H9 (cell line): ENCODE results near the gene ABCA13. TPM values are rescaled to one million over a fixed set of nuclear protein-coding genes. Genes with fewer than 3 reads are reported as not detected.

ENCODE experiments used
- DNase-seq: peaks from one replicate; pipeline ENCODE4 v3.0.0-alpha.2; 2017
- H2AFZ ChIP-seq: one replicate; pipeline ENCODE4 v1.6.1; 2013; ENCODE audit warnings: mild to moderate bottlenecking, low read length, control low read depth, moderate library complexity
- H2AK5ac ChIP-seq: 2 replicates; pipeline ENCODE4 v1.6.1; 2013; ENCODE audit warnings: low read length, control low read depth, mixed read lengths; ENCODE audit not compliant: insufficient read length
- H2BK120ac ChIP-seq: one replicate; pipeline ENCODE4 v1.6.1; 2013; ENCODE audit warnings: low read depth, mild to moderate bottlenecking, low read length, control low read depth, inconsistent platforms; ENCODE audit not compliant: poor library complexity, severe bottlenecking
- H2BK12ac ChIP-seq: 2 replicates; pipeline ENCODE4 v1.6.1; 2013; ENCODE audit warnings: low read length, control low read depth, mixed read lengths, low read depth; ENCODE audit not compliant: insufficient read length
- H2BK15ac ChIP-seq: 2 replicates; pipeline ENCODE4 v1.6.1; 2013; ENCODE audit warnings: low read depth, low read length, control low read depth
- H2BK20ac ChIP-seq: one replicate; pipeline ENCODE4 v1.6.1; 2013; ENCODE audit warnings: low read depth, mild to moderate bottlenecking, low read length, control low read depth, inconsistent platforms; ENCODE audit not compliant: poor library complexity, severe bottlenecking
- H2BK5ac ChIP-seq: 2 replicates; pipeline ENCODE4 v1.6.1; 2013; ENCODE audit warnings: low read length, control low read depth, mixed read lengths; ENCODE audit not compliant: insufficient read length
- H3K14ac ChIP-seq: 2 replicates; pipeline ENCODE4 v1.6.1; 2013; ENCODE audit warnings: low read length, control low read depth; ENCODE audit not compliant: insufficient read depth
- H3K18ac ChIP-seq: 2 replicates; pipeline ENCODE4 v1.6.1; 2013; ENCODE audit warnings: low read depth, mild to moderate bottlenecking, mixed read lengths, low read length, control low read depth; ENCODE audit not compliant: insufficient read length
- H3K23ac ChIP-seq: 2 replicates; pipeline ENCODE4 v1.6.1; 2013; ENCODE audit warnings: low read length, control low read depth, mixed read lengths, low read depth; ENCODE audit not compliant: insufficient read length
- H3K23me2 ChIP-seq: 2 replicates; pipeline ENCODE4 v1.6.1; 2013; ENCODE audit warnings: low read depth, mild to moderate bottlenecking, mixed read lengths, low read length, control low read depth; ENCODE audit not compliant: insufficient read length, poor library complexity, severe bottlenecking
- H3K27ac ChIP-seq: 2 replicates; pipeline ENCODE4 v1.5.1; 2013; ENCODE audit warnings: low read length, control low read depth, mixed read lengths, low read depth; ENCODE audit not compliant: insufficient read length
- H3K27me3 ChIP-seq: 2 replicates; pipeline ENCODE4 v1.6.1; 2013; ENCODE audit warnings: low read length, control low read depth, inconsistent platforms; ENCODE audit not compliant: insufficient read depth
- H3K4ac ChIP-seq: 2 replicates; pipeline ENCODE4 v1.6.1; 2013; ENCODE audit warnings: low read depth, mild to moderate bottlenecking, control low read depth, inconsistent platforms, low read length, moderate library complexity
- H3K4me1 ChIP-seq: 2 replicates; pipeline ENCODE4 v1.6.1; 2013; ENCODE audit warnings: low read length, control low read depth, inconsistent platforms; ENCODE audit not compliant: insufficient read depth
- H3K4me2 ChIP-seq: 2 replicates; pipeline ENCODE4 v1.6.1; 2013; ENCODE audit warnings: low read length, control low read depth, mixed read lengths; ENCODE audit not compliant: insufficient read length, insufficient read depth
- H3K56ac ChIP-seq: 2 replicates; pipeline ENCODE4 v1.6.1; 2013; ENCODE audit warnings: low read depth, mild to moderate bottlenecking, mixed read lengths, low read length, control low read depth; ENCODE audit not compliant: insufficient read length
- H3K79me1 ChIP-seq: 2 replicates; pipeline ENCODE4 v1.6.1; 2013; ENCODE audit warnings: low read depth, mild to moderate bottlenecking, moderate library complexity, low read length, control low read depth, inconsistent platforms; ENCODE audit not compliant: insufficient read depth, poor library complexity, severe bottlenecking
- H3K79me2 ChIP-seq: 2 replicates; pipeline ENCODE4 v1.6.1; 2013; ENCODE audit warnings: low read length, control low read depth, inconsistent platforms; ENCODE audit not compliant: insufficient read depth
- H3K9ac ChIP-seq: 2 replicates; pipeline ENCODE4 v1.6.1; 2013; ENCODE audit warnings: low read length, control low read depth, mixed read lengths; ENCODE audit not compliant: insufficient read length; ENCODE audit errors: extremely low read depth
- H3K9me3 ChIP-seq: one replicate; pipeline ENCODE4 v1.6.1; 2013; ENCODE audit warnings: low read depth, low read length, inconsistent platforms; ENCODE audit not compliant: control insufficient read depth
- H3T11ph ChIP-seq: one replicate; pipeline ENCODE4 v1.6.1; 2013; ENCODE audit warnings: mild to moderate bottlenecking, low read length, control low read depth, inconsistent platforms
- H4K20me1 ChIP-seq: one replicate; pipeline ENCODE4 v1.6.1; 2013; ENCODE audit not compliant: control insufficient read depth, insufficient read length, insufficient read depth
- H4K5ac ChIP-seq: 2 replicates; pipeline ENCODE4 v1.6.1; 2013; ENCODE audit warnings: low read depth, mild to moderate bottlenecking, mixed read lengths, low read length, control low read depth; ENCODE audit not compliant: insufficient read length
- H4K8ac ChIP-seq: replicated peaks from 2 replicates; pipeline ENCODE4 v1.6.1; 2013; ENCODE audit warnings: low read length, control low read depth, mixed read lengths, low read depth; ENCODE audit not compliant: insufficient read length
- H4K91ac ChIP-seq: 2 replicates; pipeline ENCODE4 v1.6.1; 2013; ENCODE audit warnings: low read depth, mild to moderate bottlenecking, moderate library complexity, mixed read lengths, low read length, control low read depth; ENCODE audit not compliant: insufficient read length
- H3K27ac Mint-ChIP-seq, 3 experiments: 2 replicates in 2 of 3; 3 replicates in 1 of 3; pipeline ENCODE4 v1.8.0; 2020 to 2021; ENCODE audit warnings: mixed read lengths in 3 of 3, mild to moderate bottlenecking in 1 of 3, moderate library complexity in 1 of 3
- H3K27me3 Mint-ChIP-seq: 2 replicates; pipeline ENCODE4 v1.8.0; 2021; ENCODE audit warnings: low read depth, mild to moderate bottlenecking, moderate library complexity, mixed read lengths
- H3K36me3 Mint-ChIP-seq, 3 experiments: 2 replicates in 2 of 3; 3 replicates in 1 of 3; pipeline ENCODE4 v1.8.0; 2020 to 2021; ENCODE audit warnings: low read depth in 3 of 3, mixed read lengths in 3 of 3; ENCODE audit not compliant: insufficient read depth in 1 of 3
- H3K4me1 Mint-ChIP-seq, 2 experiments: 2 replicates each; pipeline ENCODE4 v1.8.0; 2020; ENCODE audit warnings: mixed read lengths in 2 of 2
- H3K4me3 Mint-ChIP-seq, 2 experiments: 2 replicates in 1 of 2; 3 replicates in 1 of 2; pipeline ENCODE4 v1.8.0; 2020 to 2021; ENCODE audit warnings: mild to moderate bottlenecking in 2 of 2, mixed read lengths in 2 of 2, moderate library complexity in 1 of 2
- H3K9me3 Mint-ChIP-seq, 2 experiments: 2 replicates in 1 of 2; 3 replicates in 1 of 2; pipeline ENCODE4 v1.8.0; 2020; ENCODE audit warnings: mild to moderate bottlenecking in 2 of 2, mixed read lengths in 2 of 2, moderate library complexity in 1 of 2
- WGBS: extraction: QIAGEN DNeasy Blood & Tissue Kit; methylation state at CpG from one replicate; pipeline ENCODE4 v1.1.7; 2013; ENCODE audit warnings: missing lambda C conversion rate, low lambda C conversion rate, mixed read lengths; ENCODE audit not compliant: insufficient read length; ENCODE audit errors: extremely low coverage; 5-methylcytosine and 5-hydroxymethylcytosine counted together
- total RNA-seq: library from RNA; stranded (reverse); gene quantifications from 2 replicates; pipeline ENCODE4 v1.2.1, GENCODE V29; 2021
- TF ChIP-seq, protein P1 (sequence below): fragments of 200-600 bp; sonication (generic); conservative IDR thresholded peaks from 3 replicates; pipeline ENCODE4 v1.8.0; 2021; ENCODE audit warnings: antibody characterized with exemption, mild to moderate bottlenecking

The ABCA13 gene
- total RNA-seq, 1 experiment from 2014 or later: 0.11 TPM

DNA sequence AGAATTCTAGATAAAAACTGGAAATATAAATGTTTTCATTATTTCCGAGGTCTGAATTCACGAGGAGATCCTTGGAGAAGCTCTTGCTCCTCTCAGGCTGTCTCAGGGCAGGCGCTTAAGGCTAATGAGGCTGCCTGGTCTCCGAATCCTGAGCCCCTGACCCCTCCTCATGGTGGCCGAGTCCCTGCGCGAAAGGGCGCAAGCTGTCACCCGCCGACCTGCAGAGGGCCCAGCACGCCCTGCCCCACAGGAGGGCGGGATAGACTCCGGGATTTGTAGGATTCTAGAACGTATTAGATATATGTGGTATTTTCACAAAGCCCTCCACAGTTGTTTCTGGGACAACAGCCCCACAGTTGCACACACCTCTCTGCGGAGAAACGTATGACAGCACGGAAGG, 284.1 kb downstream of the ABCA13 start:
- no peak overlapping the region for H4K5ac ChIP-seq
- H3K9ac ChIP-seq: no peak overlapping the region
- H2BK20ac ChIP-seq: no peak overlapping the region
- no peak overlapping the region for H3K18ac ChIP-seq
- TF ChIP-seq, protein P1, sequence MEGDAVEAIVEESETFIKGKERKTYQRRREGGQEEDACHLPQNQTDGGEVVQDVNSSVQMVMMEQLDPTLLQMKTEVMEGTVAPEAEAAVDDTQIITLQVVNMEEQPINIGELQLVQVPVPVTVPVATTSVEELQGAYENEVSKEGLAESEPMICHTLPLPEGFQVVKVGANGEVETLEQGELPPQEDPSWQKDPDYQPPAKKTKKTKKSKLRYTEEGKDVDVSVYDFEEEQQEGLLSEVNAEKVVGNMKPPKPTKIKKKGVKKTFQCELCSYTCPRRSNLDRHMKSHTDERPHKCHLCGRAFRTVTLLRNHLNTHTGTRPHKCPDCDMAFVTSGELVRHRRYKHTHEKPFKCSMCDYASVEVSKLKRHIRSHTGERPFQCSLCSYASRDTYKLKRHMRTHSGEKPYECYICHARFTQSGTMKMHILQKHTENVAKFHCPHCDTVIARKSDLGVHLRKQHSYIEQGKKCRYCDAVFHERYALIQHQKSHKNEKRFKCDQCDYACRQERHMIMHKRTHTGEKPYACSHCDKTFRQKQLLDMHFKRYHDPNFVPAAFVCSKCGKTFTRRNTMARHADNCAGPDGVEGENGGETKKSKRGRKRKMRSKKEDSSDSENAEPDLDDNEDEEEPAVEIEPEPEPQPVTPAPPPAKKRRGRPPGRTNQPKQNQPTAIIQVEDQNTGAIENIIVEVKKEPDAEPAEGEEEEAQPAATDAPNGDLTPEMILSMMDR: no peak
- no peak overlapping the region for H3K4ac ChIP-seq
- WGBS: no CpG with 5 or more reads among the region's 17 CpGs
- Mint-ChIP-seq H3K27ac (no peak overlapping the region), H3K36me3 (no peaks in the 10 kb centered on the region), H3K9me3 (no peaks in the 10 kb centered on the region), H3K4me1 (no peaks in the 10 kb centered on the region), H3K4me3 (no peak overlapping the region), H3K27me3 (no peaks in the 10 kb centered on the region)
- H2BK12ac ChIP-seq: no peak overlapping the region
- no peak overlapping the region for H2AFZ ChIP-seq
- H3K4me1 ChIP-seq: no peaks in the 10 kb centered on the region
- no peak overlapping the region for H4K8ac ChIP-seq
- no peak overlapping the region for H3T11ph ChIP-seq
- H3K23me2 ChIP-seq: no peaks in the 10 kb centered on the region
- no peak overlapping the region for H2AK5ac ChIP-seq
- no peaks in the 10 kb centered on the region for H3K27me3 ChIP-seq
- no peak for DNase-seq
- H3K14ac ChIP-seq: no peak overlapping the region
- H3K4me2 ChIP-seq: no peak overlapping the region
- H2BK120ac ChIP-seq: no peak overlapping the region
- no peak overlapping the region for H3K56ac ChIP-seq
- H3K79me2 ChIP-seq: no peaks in the 10 kb centered on the region
- H3K9me3 ChIP-seq: no peaks in the 10 kb centered on the region
- H4K91ac ChIP-seq: no peak overlapping the region
- H2BK15ac ChIP-seq: no peak overlapping the region
- H4K20me1 ChIP-seq: no peaks in the 10 kb centered on the region
- no peak overlapping the region for H3K23ac ChIP-seq
- H3K27ac ChIP-seq: no peak overlapping the region
- no peaks in the 10 kb centered on the region for H3K79me1 ChIP-seq
- no peak overlapping the region for H2BK5ac ChIP-seq
